Heart right ventricle (tissue), 16 donors: Measurements from ENCODE around the gene TTC19. TPM values are rescaled to one million over a fixed set of nuclear protein-coding genes. Genes with fewer than 3 reads are reported as not detected.
A peak's percentile ranks its signal among the peaks of the same experiment; 100 is the strongest.

ENCODE experiments used
- ATAC-seq, 8 donors: fragments of 200-7000 bp; cut with Tn5 transposase; one replicate each; pipeline ENCODE4 v1.9.1; 2020; ENCODE audit warnings: mild to moderate bottlenecking in 8 of 8, moderate library complexity in 8 of 8, moderate number of reproducible peaks in 1 of 8
- DNase-seq, 2 donors: peaks; one replicate each; pipeline ENCODE4 v3.0.0-alpha.2; 2020
- H3K27ac ChIP-seq, 10 donors: fragments of 200-600 bp; sonication (generic) in 2 of 10; one replicate each; pipeline versions ENCODE4 v1.5.0 to v1.8.0; 2020 to 2022; ENCODE audit warnings: mild to moderate bottlenecking in 3 of 10
- H3K27me3 ChIP-seq, 7 donors: fragments of 200-600 bp; one replicate each; pipeline ENCODE4 v1.8.0; 2021 to 2022; ENCODE audit warnings: mild to moderate bottlenecking in 2 of 7
- H3K36me3 ChIP-seq, 9 donors: fragments of 200-600 bp; sonication (generic) in 1 of 9; one replicate each; pipeline versions ENCODE4 v1.5.0 to v1.8.0; 2020 to 2022; ENCODE audit warnings: mild to moderate bottlenecking in 2 of 9
- H3K4me1 ChIP-seq, 9 donors: fragments of 200-600 bp; sonication (generic) in 1 of 9; one replicate each; pipeline versions ENCODE4 v1.5.0 to v1.8.0; 2020 to 2022; ENCODE audit warnings: mild to moderate bottlenecking in 4 of 9
- H3K4me3 ChIP-seq, 10 donors: fragments of 200-600 bp; sonication (generic) in 2 of 10; one replicate each; pipeline versions ENCODE4 v1.5.0 to v1.8.0; 2020 to 2022; ENCODE audit warnings: mild to moderate bottlenecking in 7 of 10, moderate library complexity in 2 of 10
- H3K9me3 ChIP-seq, 11 donors: fragments of 200-600 bp in 10 of 11; sonication (generic) in 2 of 11; one replicate each; pipeline versions ENCODE4 v1.5.0 to v1.8.0; 2013 to 2022; ENCODE audit warnings: mild to moderate bottlenecking in 2 of 11, control low read depth in 1 of 11, moderate library complexity in 1 of 11
- WGBS, 2 donors: extraction: QIAGEN DNeasy Blood & Tissue Kit; methylation state at CpG; one replicate each; pipeline ENCODE4 v1.1.7; 2013; ENCODE audit warnings: inconsistent platforms in 1 of 2; 5-methylcytosine and 5-hydroxymethylcytosine counted together
- intact Hi-C, 10 donors: fragments of 100-400 bp; cut with DNase I; formaldehyde crosslinking; loops; one replicate each; pipeline versions ENCODE4 v1.11.1 to v1.14.2; 2022
- polyA plus RNA-seq, 2 donors: library from polyadenylated mRNA; stranded (reverse); fragments of 200-250 nt; gene quantifications; one replicate each; pipeline ENCODE4 v1.2.3, GENCODE V29; 2013
- total RNA-seq, 10 donors: library from RNA; stranded (reverse); fragmentation: NEBNext Ultra II Directional in 3 of 10; extraction: Animal tissue kit (Norgen Biotek cat#: 25700) in 3 of 10; gene quantifications; one replicate each; pipeline versions ENCODE4 v1.2.1 to v1.2.4, GENCODE V29; 2021 to 2023
- TF ChIP-seq, protein P1 (sequence below), 9 donors: fragments of 200-600 bp; sonication (generic) in 2 of 9; IDR thresholded peaks; one replicate each; pipeline versions ENCODE4 v1.5.0 to v1.8.0; 2021 to 2022; ENCODE audit warnings: antibody characterized with exemption in 9 of 9, mild to moderate bottlenecking in 5 of 9, moderate library complexity in 1 of 9
- donor health status: Arrhythmogenic right ventricular cardiomyopathy.
- donor health status: ischemic (EF 13 %, LVEDD 7.1; RV severe dilation, severe dysfunction).
- donor health status: healthy with polysubstance abuse.
- donor health status: DM: no; HTN: yes; CAD: no.
- donor health status: DM: no; HTN: no; CAD: no.
- donor health status: ischemic (EF 25% LVEDD 6.9; RV normal size, moderate dysfunction).
- donor health status: ischemic (EF 25% LVEDD 5.7; RV mildly dilated, moderate dysfunction).
- donor health status: healthy.
- donor health status: DM: yes; HTN: yes; CAD: no.
- donor health status: Ischemic cardiomyopathy.
- donor health status: ischemic (EF 35%, LVEDD 5.7; RV mildly dilated, moderate dysfunction).
- donor health status: nonischemic (EF 11% LVEDD 7.7; RV severe dilation, severe dysfunction).
- donor health status: DM: yes; HTN: yes; CAD: no.
- donor health status: PGD.
- donor health status: ischemic (EF 29% LVEDD 5.4; RV normal size, mild dysfunction).
- donor health status: nonischemic (EF 23%, LVEDD 6.1; RV moderate dilation, normal function).

The TTC19 gene
- total and polyA plus RNA-seq, 12 donors: 10.8 to 41.1 (median 26.7) TPM

DNA sequence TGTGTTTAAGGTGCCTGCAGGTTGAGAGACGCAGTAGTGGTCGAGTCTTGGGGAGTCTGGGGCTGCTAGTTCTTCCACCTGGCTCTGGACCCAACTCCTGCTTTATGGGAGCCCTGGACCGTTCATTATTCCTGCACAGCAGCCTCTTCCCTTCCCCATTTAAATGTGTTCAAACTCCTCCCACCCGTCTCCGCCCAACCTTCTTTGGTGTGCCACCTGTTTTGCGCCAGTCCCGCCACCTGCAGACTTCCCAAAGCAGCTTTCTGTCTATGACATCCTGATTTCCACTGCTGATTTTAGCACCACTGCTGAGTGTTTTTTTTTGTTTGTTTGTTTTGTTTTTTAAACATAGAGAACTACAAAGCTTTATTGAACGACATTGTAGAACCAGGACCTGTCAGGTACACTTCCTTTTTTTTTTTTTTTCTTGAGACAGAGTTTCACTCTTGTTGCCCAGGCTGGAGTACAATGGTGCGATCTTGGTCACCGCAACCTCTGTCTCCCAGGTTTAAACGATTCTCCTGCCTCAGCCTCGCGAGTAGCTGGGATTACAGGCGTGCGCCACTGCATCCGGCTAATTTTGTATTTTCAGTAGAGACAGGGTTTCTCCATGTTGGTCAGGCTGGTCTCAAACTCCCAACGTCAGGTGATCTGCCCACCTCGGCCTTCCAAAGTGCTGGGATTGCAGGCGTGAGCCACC, 41.9 kb upstream of the TTC19 start:
- no peaks in the 10 kb centered on the region for H3K27me3 ChIP-seq
- ATAC-seq: no peak
- no peaks in the 10 kb centered on the region for H3K36me3 ChIP-seq
- H3K9me3 ChIP-seq: no peaks in the 10 kb centered on the region
- peaks cover 0 to 37% (median 0%) of the 10 kb centered on the region in 9 donors for H3K4me1 ChIP-seq
- WGBS, 2 donors: 94 to 96% methylated on average over 18 of the region's 19 CpGs
- DNase-seq: no peak
- intact Hi-C loops: no loop called here
- TF ChIP-seq, protein P1, sequence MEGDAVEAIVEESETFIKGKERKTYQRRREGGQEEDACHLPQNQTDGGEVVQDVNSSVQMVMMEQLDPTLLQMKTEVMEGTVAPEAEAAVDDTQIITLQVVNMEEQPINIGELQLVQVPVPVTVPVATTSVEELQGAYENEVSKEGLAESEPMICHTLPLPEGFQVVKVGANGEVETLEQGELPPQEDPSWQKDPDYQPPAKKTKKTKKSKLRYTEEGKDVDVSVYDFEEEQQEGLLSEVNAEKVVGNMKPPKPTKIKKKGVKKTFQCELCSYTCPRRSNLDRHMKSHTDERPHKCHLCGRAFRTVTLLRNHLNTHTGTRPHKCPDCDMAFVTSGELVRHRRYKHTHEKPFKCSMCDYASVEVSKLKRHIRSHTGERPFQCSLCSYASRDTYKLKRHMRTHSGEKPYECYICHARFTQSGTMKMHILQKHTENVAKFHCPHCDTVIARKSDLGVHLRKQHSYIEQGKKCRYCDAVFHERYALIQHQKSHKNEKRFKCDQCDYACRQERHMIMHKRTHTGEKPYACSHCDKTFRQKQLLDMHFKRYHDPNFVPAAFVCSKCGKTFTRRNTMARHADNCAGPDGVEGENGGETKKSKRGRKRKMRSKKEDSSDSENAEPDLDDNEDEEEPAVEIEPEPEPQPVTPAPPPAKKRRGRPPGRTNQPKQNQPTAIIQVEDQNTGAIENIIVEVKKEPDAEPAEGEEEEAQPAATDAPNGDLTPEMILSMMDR (IDR thresholded peaks at IDR 0.05): no peak
- H3K4me3 ChIP-seq: no peak overlapping the region
- no peak overlapping the region for H3K27ac ChIP-seq

DNA sequence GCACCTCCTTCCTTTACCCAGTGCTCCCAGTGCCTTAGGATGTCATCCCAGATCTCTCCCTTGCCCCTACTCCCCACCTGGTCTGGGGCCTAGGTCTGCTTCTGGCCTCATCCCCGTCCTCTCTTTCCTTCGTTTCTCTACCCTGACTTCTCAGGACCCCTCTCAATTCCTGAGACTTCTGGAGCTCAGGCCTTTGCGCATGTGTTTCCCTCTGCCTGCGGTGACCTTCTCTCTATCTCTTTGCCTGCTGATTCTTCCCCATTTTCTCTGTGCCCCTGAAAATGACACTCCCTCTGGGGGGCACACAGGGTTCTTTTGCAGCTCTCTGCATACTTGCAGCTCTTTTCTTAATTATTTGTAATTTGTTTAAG, 41.2 kb upstream of the TTC19 start:
- ATAC-seq (no peak), DNase-seq (no peak)
- TF ChIP-seq, protein P1 (IDR thresholded peaks at IDR 0.05): no peak
- 84 to 87% methylated on average over 4 of the region's 4 CpGs for WGBS, 2 donors
- Histone ChIP-seq H3K27me3 (no peaks in the 10 kb centered on the region), H3K27ac (peak overlapping the region in 1 of 10 donors; percentile 37), H3K36me3 (no peaks in the 10 kb centered on the region), H3K4me3 (no peak overlapping the region), H3K4me1 (peaks cover 0 to 37% (median 0%) of the 10 kb centered on the region in 9 donors), H3K9me3 (no peaks in the 10 kb centered on the region)
- intact Hi-C loops: no loop called here

DNA sequence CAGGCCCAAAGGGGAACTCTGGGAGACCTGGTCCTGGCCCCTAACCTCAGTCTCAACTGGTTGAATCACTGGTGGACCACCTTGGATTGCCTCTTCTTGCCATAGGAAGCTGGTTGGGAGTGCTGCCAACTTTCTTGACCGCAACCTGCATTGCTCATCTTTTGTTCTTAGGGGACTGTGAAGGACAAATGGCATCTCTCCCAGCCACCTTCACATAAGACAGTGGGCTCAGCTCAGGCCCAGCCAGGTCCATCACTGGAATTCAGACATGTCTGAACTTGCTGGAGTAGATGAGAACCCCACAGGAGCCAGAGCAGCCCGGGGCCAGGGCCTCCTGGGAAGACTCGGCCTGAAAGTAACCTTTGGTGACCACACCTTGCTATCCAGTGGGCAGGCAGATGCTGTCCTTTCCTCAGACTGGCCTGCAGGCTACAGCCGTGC, 35.9 kb upstream of the TTC19 start:
- H3K36me3 ChIP-seq: no peaks in the 10 kb centered on the region
- no peaks in the 10 kb centered on the region for H3K27me3 ChIP-seq
- H3K4me3 ChIP-seq: no peak overlapping the region
- no peak overlapping the region for H3K27ac ChIP-seq
- ATAC-seq (no peak), DNase-seq (no peak)
- WGBS, 2 donors: 84 to 86% methylated on average over 4 of the region's 4 CpGs
- intact Hi-C loops: no loop called here
- H3K4me1 ChIP-seq: peaks cover 0 to 39% (median 15%) of the 10 kb centered on the region in 9 donors
- TF ChIP-seq, protein P1 (IDR thresholded peaks at IDR 0.05): no peak
- no peaks in the 10 kb centered on the region for H3K9me3 ChIP-seq

DNA sequence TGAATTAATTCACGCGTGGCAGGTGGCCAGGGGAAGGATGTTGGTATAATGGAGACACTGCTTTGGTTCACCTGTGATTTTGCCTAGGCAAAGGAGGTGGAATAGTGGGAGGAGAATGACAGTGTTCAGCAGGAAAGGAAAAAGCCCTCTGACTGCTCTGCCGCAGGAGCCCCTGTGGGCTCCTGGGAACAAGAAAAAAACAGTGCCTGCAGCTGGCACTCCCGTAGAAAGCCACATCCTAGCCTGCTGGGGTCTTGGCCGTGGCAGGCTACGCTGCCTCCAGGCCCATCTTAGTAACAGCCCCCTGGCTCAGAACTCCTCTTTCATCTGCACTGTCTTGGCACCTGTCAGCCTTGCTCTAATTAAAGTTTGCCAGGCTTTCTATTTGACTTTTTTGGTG, 34.1 kb upstream of the TTC19 start:
- TF ChIP-seq, protein P1 (IDR thresholded peaks at IDR 0.05): no peak
- no peak for DNase-seq
- 75 to 78% methylated on average over 6 of the region's 6 CpGs for WGBS, 2 donors
- H3K27ac ChIP-seq: peak overlapping the region in 5 of 10 donors; percentile 16 to 71 (median 56)
- no peak overlapping the region for H3K4me3 ChIP-seq
- no peaks in the 10 kb centered on the region for H3K36me3 ChIP-seq
- intact Hi-C loops: no loop called here
- H3K4me1 ChIP-seq: peaks cover 0 to 27% (median 12%) of the 10 kb centered on the region in 9 donors
- H3K9me3 ChIP-seq: no peaks in the 10 kb centered on the region
- no peaks in the 10 kb centered on the region for H3K27me3 ChIP-seq
- ATAC-seq: peak in 2 of 8 donors; percentile 9 to 18
